T-helper 1 cell (primary cell): Measurements from ENCODE around the gene TMEM145.
A peak's percentile ranks its signal among the peaks of the same experiment; 100 is the strongest.

Source experiments
- DNase-seq, 5 donors: peaks; one replicate each; pipeline ENCODE4 v3.0.0-alpha.2; 2012 to 2020

The TMEM145 gene

GRCh38 chr19:42278452-42279154 lies 34.5 kb upstream of the TMEM145 start:
- no peak for DNase-seq

- no peak for DNase-seq
Measured at GRCh38 chr19:42279155-42279901, 33.8 kb upstream of the TMEM145 start.

- peak; percentile 69 to 91 (median 81) for DNase-seq
Measured at GRCh38 chr19:42279902-42280814, 33.0 kb upstream of the TMEM145 start.

GRCh38 chr19:42280815-42281145 lies 32.3 kb upstream of the TMEM145 start:
- no peak for DNase-seq

- DNase-seq = peak in 1 of 5 donors; percentile 31
Measured at GRCh38 chr19:42281146-42281826, 31.8 kb upstream of the TMEM145 start.

GRCh38 chr19:42281827-42282762 lies 31.0 kb upstream of the TMEM145 start:
- DNase-seq = no peak

GRCh38 chr19:42282819-42283187 lies 30.3 kb upstream of the TMEM145 start:
- no peak for DNase-seq

- peak; percentile 94 to 98 (median 95) for DNase-seq
Measured at GRCh38 chr19:42283188-42284065, 29.7 kb upstream of the TMEM145 start.

- DNase-seq = peak; percentile 76 to 90 (median 83)
Measured at GRCh38 chr19:42284066-42284501, 29.0 kb upstream of the TMEM145 start.

- peak in 1 of 5 donors; percentile 39 for DNase-seq
Measured at GRCh38 chr19:42284591-42285341, 28.3 kb upstream of the TMEM145 start.

GRCh38 chr19:42285541-42285941 lies 27.6 kb upstream of the TMEM145 start:
- no peak for DNase-seq

- DNase-seq = no peak
Measured at GRCh38 chr19:42285988-42286348, 27.1 kb upstream of the TMEM145 start.

- no peak for DNase-seq
Measured at GRCh38 chr19:42286349-42287016, 26.6 kb upstream of the TMEM145 start.

GRCh38 chr19:42287017-42287826 lies 25.9 kb upstream of the TMEM145 start:
- DNase-seq = no peak

- no peak for DNase-seq
Measured at GRCh38 chr19:42287827-42288107, 25.3 kb upstream of the TMEM145 start.

GRCh38 chr19:42288387-42288786 lies 24.7 kb upstream of the TMEM145 start:
- no peak for DNase-seq

- DNase-seq = no peak
Measured at GRCh38 chr19:42288881-42289555, 24.1 kb upstream of the TMEM145 start.

- no peak for DNase-seq
Measured at GRCh38 chr19:42289556-42290041, 23.5 kb upstream of the TMEM145 start.
